ENCODE measurements around the gene WWOX. TPM values are rescaled to one million over a fixed set of nuclear protein-coding genes. Genes with fewer than 3 reads are reported as not detected.

The WWOX gene
- total and polyA plus RNA-seq, 2 of the 8 experiments (the other 6 are each of a cell fraction or from before 2014, with no cell fraction given): 5.4 to 16.7 TPM

GRCh38 chr16:78829280-78829679 is 729.8 kb downstream of the WWOX start:
- H2AFZ ChIP-seq (ENCODE audit: low read length): no peak overlapping the region
- 0 out of 7 replicates have a peak, but pooled peaks cover 0 to 2% (median 0%) of the 10 kb centered on the region in 4 experiments for H3K4me1 ChIP-seq (replicated peaks in 1 of 4; ENCODE audit: control insufficient read depth in 3 of 4, insufficient read depth in 4 of 4, low read length in 3 of 4)
- H3K23ac ChIP-seq (ENCODE audit: insufficient read length): no peak overlapping the region
- H4K91ac ChIP-seq (replicated peaks; ENCODE audit: insufficient read length, low read length): no peak overlapping the region
- no peaks in the 10 kb centered on the region for H3K9me3 ChIP-seq (ENCODE audit: insufficient read depth in 2 of 2, low read depth in 1 of 2, low read length in 1 of 2)
- H2BK120ac ChIP-seq (replicated peaks; ENCODE audit: low read depth, low read length): no peak overlapping the region
- H3K79me1 ChIP-seq (ENCODE audit: low read depth, low read length): no peaks in the 10 kb centered on the region
- no peaks in the 10 kb centered on the region for H4K20me1 ChIP-seq (replicated peaks in 1 of 2; ENCODE audit: control insufficient read depth in 1 of 2, insufficient read depth in 2 of 2, low read length in 2 of 2)
- H2BK15ac ChIP-seq (ENCODE audit: low read length): no peak overlapping the region
- H3K27ac ChIP-seq (ENCODE audit: low read depth, low read length): no peak overlapping the region
- no peaks in the 10 kb centered on the region for H3K36me3 ChIP-seq (ENCODE audit: control insufficient read depth in 2 of 4, insufficient read depth in 4 of 4, low read length in 3 of 4)
- H4K5ac ChIP-seq (ENCODE audit: insufficient read length, low read depth, low read length): no peak overlapping the region
- TF ChIP-seq HDAC2 (IDR thresholded peaks at IDR 0.05; ENCODE audit: borderline replicate concordance in 1 of 2, low read depth in 2 of 2, low read length in 2 of 2) (no peak), BACH1 (IDR thresholded peaks at IDR 0.05; ENCODE audit: low read length) (no peak), EZH2 (IDR thresholded peaks at IDR 0.05; ENCODE audit: low read depth, low read length, severe bottlenecking) (no peak), RBBP5 (IDR thresholded peaks at IDR 0.05; ENCODE audit: borderline replicate concordance, low read depth, low read length) (no peak), TAF1 (IDR thresholded peaks at IDR 0.05; ENCODE audit: low read depth, low read length) (no peak), USF2 (IDR thresholded peaks at IDR 0.05; ENCODE audit: low read length) (no peak), PHF8 (conservative IDR thresholded peaks at IDR 0.05; ENCODE audit: low read depth, low read length) (no peak), E2F6 (IDR thresholded peaks at IDR 0.05) (no peak), JUND (IDR thresholded peaks at IDR 0.05; ENCODE audit: low read length) (no peak), TAF7 (optimal IDR thresholded peaks at IDR 0.05; ENCODE audit: borderline replicate concordance, low read depth, low read length) (no peak)
- no peak overlapping the region for H3K18ac ChIP-seq (ENCODE audit: extremely low read depth, low read length)
- no peak overlapping the region for H2BK20ac ChIP-seq (ENCODE audit: low read length)
- no peak overlapping the region for H2AK5ac ChIP-seq (ENCODE audit: low read depth, low read length)
- H3K79me2 ChIP-seq (ENCODE audit: control insufficient read depth in 1 of 2, insufficient read depth in 2 of 2, low read length in 2 of 2): no peaks in the 10 kb centered on the region
- no peak overlapping the region for H3K56ac ChIP-seq (replicated peaks; ENCODE audit: insufficient read length, low read depth, low read length)
- H2BK12ac ChIP-seq (ENCODE audit: low read depth, low read length): no peak overlapping the region
- WGBS, 2 experiments (ENCODE audit: extremely low coverage in 1 of 2, insufficient coverage in 1 of 2, insufficient read length in 1 of 2, insufficient replicate concordance in 2 of 2, low coverage in 1 of 2, low lambda C conversion rate in 2 of 2, missing lambda C conversion rate in 1 of 2): 100% methylated on average over 1 of the region's 1 CpG; no CpG with 5 or more reads in 1 of the 2 experiments
- H3K27me3 ChIP-seq (replicated peaks in 1 of 4; ENCODE audit: control insufficient read depth in 3 of 4, extremely low read depth in 1 of 4, insufficient read depth in 3 of 4, low read length in 3 of 4): peaks cover 0 to 1% (median 0%) of the 10 kb centered on the region in 4 experiments; a peak in 1 of 7 replicates
- no peak overlapping the region for H3K4me2 ChIP-seq (ENCODE audit: insufficient read depth in 1 of 2, low read depth in 2 of 2, low read length in 2 of 2)
- no peak overlapping the region for H3K4ac ChIP-seq (replicated peaks; ENCODE audit: insufficient read length, low read depth, low read length)
- no peak for DNase-seq (ENCODE audit: low read depth in 1 of 2, low spot score in 2 of 2)
- H4K8ac ChIP-seq (ENCODE audit: extremely low read depth, insufficient read depth, low read length): no peak overlapping the region
- ChIA-PET CTCF (ENCODE audit: partially characterized antibody) (no interaction called here), POLR2A (ENCODE audit: partially characterized antibody) (no interaction called here)
- no peak overlapping the region for H3K4me3 ChIP-seq (ENCODE audit: extremely low read depth in 1 of 4, insufficient read depth in 2 of 4, low read depth in 3 of 4, low read length in 4 of 4)
- H3K9ac ChIP-seq (replicated peaks in 1 of 4; ENCODE audit: extremely low read depth in 1 of 4, low read depth in 3 of 4, low read length in 3 of 4): no peak overlapping the region
- H2BK5ac ChIP-seq (ENCODE audit: low read depth, low read length): no peak overlapping the region
- no peak overlapping the region for H3K14ac ChIP-seq (ENCODE audit: insufficient read length)
- H3K23me2 ChIP-seq (ENCODE audit: low read depth, low read length): no peaks in the 10 kb centered on the region
- FAIRE-seq: no peak

Data from H1 (cell line).